Measurements from ENCODE around the gene CACNA1H. TPM values are rescaled to one million over a fixed set of nuclear protein-coding genes. Genes with fewer than 3 reads are reported as not detected.
"Not testable (repeated sequence)": the region's sequence is repeated elsewhere in the genome, so short reads cannot be mapped to it uniquely, and the experiment has no call there.

The CACNA1H gene
- total RNA-seq, 1 experiment from 2014 or later = 3.9 TPM

GRCh38 chr16:1241081-1241480, 88.2 kb downstream of the CACNA1H start:
- DNase-seq (ENCODE audit: extremely low read depth, low read depth) = not testable (repeated sequence)

- not testable (repeated sequence) for DNase-seq (ENCODE audit: extremely low read depth, low read depth)
Observed at GRCh38 chr16:1243363-1243762, 90.5 kb downstream of the CACNA1H start.

- not testable (repeated sequence) for DNase-seq (ENCODE audit: extremely low read depth, low read depth)
Observed at GRCh38 chr16:1243907-1244850, 91.3 kb downstream of the CACNA1H start.

GRCh38 chr16:1244881-1245280, 92.0 kb downstream of the CACNA1H start:
- DNase-seq (ENCODE audit: extremely low read depth, low read depth) = no peak

- no peak for DNase-seq (ENCODE audit: extremely low read depth, low read depth)
Observed at GRCh38 chr16:1245452-1246020, 92.6 kb downstream of the CACNA1H start.

GRCh38 chr16:1247903-1248537, 95.1 kb downstream of the CACNA1H start:
- DNase-seq (ENCODE audit: extremely low read depth, low read depth) = not testable (repeated sequence)

- DNase-seq (ENCODE audit: extremely low read depth, low read depth) = not testable (repeated sequence)
Observed at GRCh38 chr16:1249031-1249755, 96.3 kb downstream of the CACNA1H start.

GRCh38 chr16:1253701-1254364, 100.9 kb downstream of the CACNA1H start:
- not testable (repeated sequence) for DNase-seq (ENCODE audit: extremely low read depth, low read depth)

- DNase-seq (ENCODE audit: extremely low read depth, low read depth) = not testable (repeated sequence)
Observed at GRCh38 chr16:1254821-1255220, 101.9 kb downstream of the CACNA1H start.

GRCh38 chr16:1255276-1256122, 102.6 kb downstream of the CACNA1H start, which contains the start of gene TPSD1:
TSS of gene TPSD1 (plus strand) at chr16:1256069. CDS start at chr16:1256281, 212 bp downstream.
- DNase-seq (ENCODE audit: extremely low read depth, low read depth) = not testable (repeated sequence)

- not testable (repeated sequence) for DNase-seq (ENCODE audit: extremely low read depth, low read depth)
Observed at GRCh38 chr16:1256296-1256873, 103.5 kb downstream of the CACNA1H start.

GRCh38 chr16:1256874-1257322, 104.0 kb downstream of the CACNA1H start:
- no peak for DNase-seq (ENCODE audit: extremely low read depth, low read depth)

- no peak for DNase-seq (ENCODE audit: extremely low read depth, low read depth)
Observed at GRCh38 chr16:1257561-1258224, 104.8 kb downstream of the CACNA1H start.

- DNase-seq (ENCODE audit: extremely low read depth, low read depth) = no peak
Observed at GRCh38 chr16:1258225-1258600, 105.3 kb downstream of the CACNA1H start.

- DNase-seq (ENCODE audit: extremely low read depth, low read depth) = no peak
Observed at GRCh38 chr16:1258906-1259759, 106.2 kb downstream of the CACNA1H start.

GRCh38 chr16:1259760-1260068, 106.8 kb downstream of the CACNA1H start:
- DNase-seq (ENCODE audit: extremely low read depth, low read depth) = no peak

- DNase-seq (ENCODE audit: extremely low read depth, low read depth) = no peak
Observed at GRCh38 chr16:1260101-1260680, 107.3 kb downstream of the CACNA1H start.
